NCI-H748 treated with DMSO at 0.1 percent for 48 hours (cell line): ENCODE measurements around the gene RACGAP1.
"Not testable (repeated sequence)": the region's sequence is repeated elsewhere in the genome, so short reads cannot be mapped to it uniquely, and the experiment has no call there.

Experiments used
- DNase-seq: peaks from one replicate; lab custom pipeline; 2025; lab: John Stamatoyannopoulos, UW

Gene RACGAP1

GRCh38 chr12:50030449-50030848 is 5.2 kb upstream of the RACGAP1 start:
- not testable (repeated sequence) for DNase-seq

- DNase-seq, result no peak
Observed at GRCh38 chr12:50026691-50027090, 1.4 kb upstream of the RACGAP1 start.

DNA sequence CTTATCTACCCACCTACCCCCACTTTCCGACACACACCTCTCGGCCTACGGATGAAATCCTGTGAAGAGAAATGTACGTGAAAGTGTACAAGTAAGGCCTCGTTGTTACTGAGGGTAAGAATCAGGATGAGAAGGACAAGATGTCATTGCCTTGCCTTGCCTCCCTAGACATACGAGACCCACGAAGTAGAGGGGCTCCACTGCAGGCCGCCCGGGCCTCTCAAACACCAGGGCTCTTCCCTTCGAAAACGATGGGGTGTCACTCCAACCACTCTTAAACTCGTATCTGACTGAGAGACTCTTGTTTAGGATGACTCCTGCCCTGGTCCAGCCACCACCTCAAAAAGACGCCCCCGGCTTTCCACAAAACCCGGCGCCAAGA is 498 bp downstream of the RACGAP1 start:
- no peak for DNase-seq

DNA sequence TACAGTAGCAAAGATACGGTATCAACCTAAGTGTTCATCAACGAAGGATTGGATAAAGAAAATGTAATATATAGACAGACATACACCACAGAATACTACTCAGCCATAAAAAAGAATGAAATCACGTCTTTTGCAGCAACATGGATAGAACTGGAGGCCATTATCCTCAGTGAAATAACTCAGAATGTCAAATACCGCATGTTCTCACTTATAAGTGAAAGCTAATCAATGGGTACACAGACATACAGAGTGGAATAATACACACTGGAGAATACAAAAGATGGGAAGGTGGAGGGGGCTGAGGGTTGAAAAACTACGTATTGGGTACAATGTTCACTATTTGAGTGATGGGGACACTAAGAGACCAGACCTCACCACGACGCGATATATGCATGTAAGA is 1.1 kb downstream of the RACGAP1 start:
- DNase-seq, result no peak

- DNase-seq, result no peak
Observed at GRCh38 chr12:50022903-50023302, 2.4 kb downstream of the RACGAP1 start.

DNA sequence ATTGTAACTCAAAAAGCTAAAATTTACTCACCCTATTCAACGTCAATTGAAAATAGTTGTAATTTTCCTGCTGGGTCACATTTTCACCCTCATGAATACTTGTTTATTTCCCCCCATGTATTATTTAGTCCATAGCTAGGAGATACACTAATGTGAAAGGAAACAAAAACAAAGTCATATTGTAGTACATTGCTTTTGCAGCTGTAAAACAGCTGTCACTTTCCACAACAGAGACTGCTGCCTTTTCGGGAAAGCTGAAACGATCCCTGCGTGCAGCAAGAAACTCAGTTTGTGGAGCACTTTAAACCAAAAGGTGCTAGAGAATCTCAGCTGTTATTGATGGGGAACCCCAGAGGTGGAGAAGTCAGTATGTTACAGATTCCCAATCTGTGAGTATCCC is 4.3 kb downstream of the RACGAP1 start:
- DNase-seq, result no peak

- no peak for DNase-seq
Observed at GRCh38 chr12:50019524-50019923, 5.8 kb downstream of the RACGAP1 start.

DNA sequence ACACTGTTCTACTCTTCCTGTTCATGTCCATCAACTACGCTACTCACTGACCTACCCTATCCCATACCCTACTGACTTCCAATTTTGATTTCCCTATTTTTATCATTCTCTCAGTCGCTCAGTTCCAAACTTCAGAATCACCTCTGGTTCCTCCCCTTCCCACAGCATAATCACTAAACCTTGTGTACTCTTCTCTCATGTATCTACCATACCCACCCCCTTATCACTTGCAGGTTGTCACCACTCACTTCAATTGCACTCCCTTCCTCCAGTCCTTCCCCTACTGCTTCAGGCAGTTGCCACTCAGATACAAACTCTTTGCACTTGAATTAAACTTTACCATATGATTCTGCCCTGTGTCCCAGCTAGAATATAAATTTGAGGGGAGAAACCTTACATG is 6.3 kb downstream of the RACGAP1 start:
- no peak for DNase-seq

DNA sequence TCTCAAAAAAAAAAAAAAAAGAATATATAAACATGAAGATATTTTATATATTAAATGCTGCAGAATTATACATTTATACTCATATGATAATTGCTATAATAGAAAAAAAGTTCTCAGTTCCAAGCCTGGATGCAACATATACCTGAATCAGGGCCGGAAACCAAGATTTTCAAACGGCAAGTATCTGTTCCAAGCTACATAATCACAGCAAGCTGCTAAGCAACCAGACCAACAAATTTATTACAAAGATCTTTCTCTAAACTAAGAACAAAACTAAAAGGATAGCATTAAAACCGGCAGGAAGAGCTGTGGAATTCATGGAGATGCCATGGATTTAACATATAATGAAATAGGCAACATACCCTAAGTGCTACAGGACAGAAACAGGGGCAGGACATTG is 7.1 kb downstream of the RACGAP1 start:
- DNase-seq, result no peak

GRCh38 chr12:50017641-50018040 is 7.7 kb downstream of the RACGAP1 start:
- DNase-seq, result no peak

DNA sequence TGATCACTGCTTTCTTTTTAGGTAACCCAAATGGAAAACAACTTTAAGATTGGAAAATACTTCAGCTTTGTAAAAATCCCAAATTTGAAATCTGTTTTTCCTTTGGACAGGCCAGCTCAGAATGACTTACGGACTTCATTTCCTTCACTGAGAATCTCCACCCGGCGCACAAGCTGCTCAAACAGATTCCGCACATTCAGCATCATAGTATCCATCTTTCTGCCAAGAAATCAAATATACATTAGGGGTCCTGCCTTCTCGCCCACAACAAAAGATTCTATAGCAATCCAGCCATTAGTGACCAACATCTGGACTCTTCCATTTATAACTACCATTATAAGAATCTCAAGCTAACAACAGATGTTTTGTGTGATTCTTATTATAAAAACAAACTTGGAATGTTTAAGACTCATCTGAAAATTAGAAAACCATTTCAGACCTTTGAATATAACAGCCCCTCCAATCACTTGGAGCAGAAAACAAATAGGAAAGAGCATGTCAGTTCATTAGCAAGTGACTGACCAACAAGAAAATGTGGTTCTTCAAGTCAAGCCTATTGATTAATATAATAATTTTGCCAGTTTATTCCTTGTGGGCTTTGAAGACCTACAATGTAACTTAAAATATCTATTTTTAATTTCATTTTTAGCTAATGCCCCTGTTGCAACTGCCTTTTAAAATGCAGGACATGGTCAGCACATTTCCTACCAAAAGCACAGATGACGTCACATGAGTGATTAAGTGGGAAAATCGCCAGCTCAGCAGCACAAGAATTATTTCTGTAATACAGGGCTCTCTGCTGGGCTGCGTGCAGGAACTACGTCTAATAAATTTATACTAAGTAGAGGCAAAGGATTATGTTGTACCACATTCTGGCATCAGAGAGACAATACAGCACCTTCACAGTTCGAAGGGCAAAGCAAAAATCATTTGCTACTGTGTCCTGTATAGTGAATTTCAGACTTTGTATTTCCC is 8.5 kb downstream of the RACGAP1 start:
- no peak for DNase-seq

GRCh38 chr12:50014342-50014741 is 11.0 kb downstream of the RACGAP1 start:
- DNase-seq, result no peak

DNA sequence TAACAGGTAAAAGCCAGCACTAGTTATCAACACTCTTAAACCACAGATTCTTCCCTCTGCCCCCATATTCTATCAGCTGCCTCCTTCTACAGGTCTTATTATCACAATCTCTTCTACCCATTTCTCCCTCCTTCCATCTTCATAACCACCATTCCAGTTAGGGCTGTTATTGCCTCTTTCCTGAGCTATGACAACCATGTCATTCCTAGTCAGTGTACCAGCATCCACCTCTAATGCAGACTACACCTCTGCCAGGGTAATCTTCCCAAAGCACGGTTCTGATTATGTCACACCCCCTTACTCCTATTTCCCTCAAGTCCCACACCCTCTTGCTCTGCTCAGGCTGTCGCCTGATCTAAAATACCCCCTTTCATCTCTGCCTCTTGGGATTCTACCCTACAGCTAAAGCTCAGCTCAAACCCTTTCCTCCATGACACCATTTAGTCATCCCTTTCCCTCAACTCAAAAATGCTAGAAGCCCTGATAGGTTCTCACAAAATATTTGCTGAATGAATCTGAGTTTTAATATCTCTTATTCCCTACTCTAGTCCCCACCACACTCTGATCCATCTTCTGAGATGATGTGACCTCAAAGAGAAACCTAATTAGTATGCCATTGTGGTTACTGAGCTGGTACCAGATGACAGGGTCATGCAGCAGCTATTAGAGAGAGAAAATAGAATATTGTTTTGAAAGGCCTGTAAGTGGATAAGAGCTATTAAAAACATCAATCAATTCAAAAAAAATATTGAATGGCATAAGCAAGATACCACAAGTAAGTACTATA is 11.7 kb downstream of the RACGAP1 start:
- DNase-seq, result no peak

- no peak for DNase-seq
Observed at GRCh38 chr12:50006754-50007442, 18.4 kb downstream of the RACGAP1 start.

DNA sequence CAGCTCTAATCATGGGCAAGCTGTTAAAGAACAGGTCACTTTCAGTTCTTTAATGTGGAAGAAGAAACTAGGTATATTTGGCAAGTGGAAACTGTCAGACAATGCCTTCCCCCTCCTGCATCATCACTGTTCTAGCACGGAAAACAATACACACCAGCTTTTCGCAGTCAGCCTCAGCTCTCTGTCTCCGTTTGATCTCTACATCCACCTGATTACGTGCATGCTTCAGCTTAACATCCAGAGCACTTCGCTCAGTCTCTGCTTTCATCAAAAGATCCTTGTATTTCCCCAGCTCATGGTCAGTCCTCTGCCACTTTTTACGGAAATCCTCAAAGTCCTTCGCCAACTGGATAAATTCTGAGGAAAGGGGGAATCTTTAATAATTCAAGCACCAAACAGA is 19.0 kb downstream of the RACGAP1 start:
- DNase-seq, result no peak

- no peak for DNase-seq
Observed at GRCh38 chr12:50005175-50005574, 20.1 kb downstream of the RACGAP1 start.

GRCh38 chr12:50004696-50005095 is 20.6 kb downstream of the RACGAP1 start:
- no peak for DNase-seq

GRCh38 chr12:50003595-50003994 is 21.7 kb downstream of the RACGAP1 start:
- DNase-seq, result no peak

DNA sequence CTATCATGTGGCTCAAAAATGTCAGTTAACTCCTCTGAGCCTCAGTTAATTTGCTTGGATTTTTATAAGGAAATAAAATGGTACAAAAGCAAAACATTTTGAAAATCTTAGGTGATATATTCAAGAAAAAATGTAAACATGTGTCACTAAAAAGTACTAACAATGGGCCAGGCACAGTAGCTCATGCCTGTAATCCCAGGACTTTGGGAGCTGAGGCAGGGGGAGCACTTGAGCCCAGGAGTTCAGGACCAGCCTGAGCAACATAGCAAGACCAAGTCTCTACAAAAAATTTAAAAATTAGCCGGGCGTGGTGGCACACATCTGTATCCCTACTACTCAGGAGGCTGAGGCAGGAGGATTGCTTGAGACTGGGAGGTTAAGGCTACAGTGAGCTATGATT is 26.8 kb downstream of the RACGAP1 start:
- DNase-seq, result no peak

GRCh38 chr12:49990273-49990672 is 35.0 kb downstream of the RACGAP1 start:
- DNase-seq, result no peak

- DNase-seq, result not testable (repeated sequence)
Observed at GRCh38 chr12:49989400-49989799, 35.9 kb downstream of the RACGAP1 start.

DNA sequence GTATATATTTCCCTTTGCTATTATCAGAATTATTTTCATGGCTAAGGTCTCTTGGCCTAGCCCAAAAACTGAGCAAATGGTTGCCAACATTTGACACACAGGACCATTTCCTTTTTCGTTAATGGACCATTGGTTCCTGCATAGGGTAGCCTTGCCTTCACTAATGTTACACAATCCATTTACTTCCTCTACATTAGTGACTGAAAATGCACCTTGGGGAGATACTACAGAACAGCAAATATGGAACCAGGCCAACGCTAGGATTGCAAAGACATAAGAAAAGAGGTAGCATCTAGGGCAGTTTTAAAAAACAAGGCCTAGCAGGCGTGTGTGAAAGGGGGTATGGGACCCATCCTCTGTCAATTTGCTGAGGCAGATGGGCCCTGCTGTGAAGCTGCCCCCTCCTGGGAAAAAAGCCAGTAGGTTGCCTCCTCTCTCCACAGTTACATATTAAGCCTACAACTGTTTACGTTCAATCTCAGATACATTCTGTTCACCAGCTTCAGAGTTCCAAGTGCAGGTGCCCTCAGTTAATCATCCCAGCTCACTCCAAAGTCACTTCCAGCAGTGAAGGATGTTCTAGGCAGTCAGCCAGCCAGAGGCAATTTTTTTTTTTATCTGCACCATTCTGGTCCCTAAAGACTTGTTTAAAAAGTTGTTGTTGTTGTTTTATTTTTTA is 37.5 kb downstream of the RACGAP1 start:
- no peak for DNase-seq
